Gastroesophageal sphincter (tissue), 4 donors: ENCODE results near the gene PSEN2. TPM values are rescaled to one million over a fixed set of nuclear protein-coding genes. Genes with fewer than 3 reads are reported as not detected.

Experiments used
- ATAC-seq: fragments of 150-250 bp; one replicate; pipeline ENCODE4 v1.9.1; 2016; ENCODE audit warnings: mild to moderate bottlenecking, moderate library complexity
- H3K27ac ChIP-seq, 4 donors: fragments of 200-600 bp; sonication (generic) in 3 of 4; 1 replicate in 3 of 4; 2 replicates in 1 of 4; pipeline ENCODE4 v1.5.1; 2016 to 2019
- H3K27me3 ChIP-seq: fragments of 200-600 bp; sonication (generic); one replicate; pipeline ENCODE4 v1.5.1; 2019
- H3K36me3 ChIP-seq, 2 donors: fragments of 200-600 bp; sonication (generic); one replicate each; pipeline ENCODE4 v1.5.1; 2019; ENCODE audit warnings: control low read depth in 1 of 2
- H3K4me1 ChIP-seq, 3 donors: fragments of 200-600 bp; sonication (generic); 1 replicate in 2 of 3; 2 replicates in 1 of 3; pipeline ENCODE4 v1.5.1; 2016 to 2019; ENCODE audit warnings: control low read depth in 2 of 3
- H3K4me3 ChIP-seq, 2 donors: fragments of 200-600 bp; sonication (generic); one replicate each; pipeline ENCODE4 v1.5.1; 2019; ENCODE audit warnings: mild to moderate bottlenecking in 1 of 2, moderate library complexity in 1 of 2
- H3K9me3 ChIP-seq, 3 donors: fragments of 200-600 bp; sonication (generic); one replicate each; pipeline ENCODE4 v1.5.1; 2017 to 2019; ENCODE audit warnings: control low read depth in 2 of 3
- EP300 ChIP-seq: sonication (generic); formaldehyde crosslinking; IDR thresholded peaks from one replicate; pipeline ENCODE4 v1.6.1; 2017; ENCODE audit warnings: antibody characterized with exemption, mild to moderate bottlenecking
- POLR2A ChIP-seq, 2 donors: fragments of 450-650 bp; IDR thresholded peaks; one replicate each; pipeline ENCODE4 v1.6.1; 2017; ENCODE audit warnings: antibody characterized with exemption in 2 of 2, mild to moderate bottlenecking in 2 of 2, moderate library complexity in 1 of 2
- POLR2AphosphoS5 ChIP-seq: sonication (generic); formaldehyde crosslinking; IDR thresholded peaks from one replicate; pipeline ENCODE4 v1.6.1; 2017; ENCODE audit warnings: antibody characterized with exemption
- WGBS, 2 donors: methylation state at CpG; one replicate each; pipeline ENCODE4 v1.1.5; 2018; ENCODE audit warnings: low coverage in 1 of 2; 5-methylcytosine and 5-hydroxymethylcytosine counted together
- total RNA-seq, 4 donors: library from RNA; depleted of rRNA; stranded (reverse); fragments of >200 nt; gene quantifications; one replicate each; pipeline ENCODE4 v1.1.0, GENCODE V29; 2016
- TF ChIP-seq, protein P1 (sequence below), 4 experiments: fragments of 200-600 bp in 2 of 4; fragments of 450-650 bp in 2 of 4; sonication (generic) in 1 of 4; IDR thresholded peaks; one replicate each; pipeline ENCODE4 v1.5.1; 2017 to 2019; ENCODE audit warnings: antibody characterized with exemption in 4 of 4, mild to moderate bottlenecking in 2 of 4, moderate library complexity in 2 of 4

Gene PSEN2
- total RNA-seq, 4 donors from 2014 or later, result 41.4 to 64.4 (median 42.5) TPM

GRCh38 chr1:226890331-226891108, 20.1 kb downstream of the PSEN2 start:
- Histone ChIP-seq H3K27ac (no peak overlapping the region), H3K27me3 (no peaks in the 10 kb centered on the region), H3K9me3 (no peaks in the 10 kb centered on the region), H3K36me3 (peaks cover 0 to 100% of the 10 kb centered on the region in 2 donors), H3K4me3 (no peak overlapping the region), H3K4me1 (peaks cover 0 to under 1% (median 0%) of the 10 kb centered on the region in 3 donors)
- 77 to 83% methylated on average over 4 to 13 of the region's 22 CpGs for WGBS, 2 donors
- TF ChIP-seq EP300 (no peak), POLR2A (IDR thresholded peaks at IDR 0.05) (no peak), POLR2AphosphoS5 (no peak)
- ATAC-seq, result no peak

- ATAC-seq, result no peak
- no peak overlapping the region for H3K4me3 ChIP-seq
- no peak for TF ChIP-seq EP300
- TF ChIP-seq, protein P1, sequence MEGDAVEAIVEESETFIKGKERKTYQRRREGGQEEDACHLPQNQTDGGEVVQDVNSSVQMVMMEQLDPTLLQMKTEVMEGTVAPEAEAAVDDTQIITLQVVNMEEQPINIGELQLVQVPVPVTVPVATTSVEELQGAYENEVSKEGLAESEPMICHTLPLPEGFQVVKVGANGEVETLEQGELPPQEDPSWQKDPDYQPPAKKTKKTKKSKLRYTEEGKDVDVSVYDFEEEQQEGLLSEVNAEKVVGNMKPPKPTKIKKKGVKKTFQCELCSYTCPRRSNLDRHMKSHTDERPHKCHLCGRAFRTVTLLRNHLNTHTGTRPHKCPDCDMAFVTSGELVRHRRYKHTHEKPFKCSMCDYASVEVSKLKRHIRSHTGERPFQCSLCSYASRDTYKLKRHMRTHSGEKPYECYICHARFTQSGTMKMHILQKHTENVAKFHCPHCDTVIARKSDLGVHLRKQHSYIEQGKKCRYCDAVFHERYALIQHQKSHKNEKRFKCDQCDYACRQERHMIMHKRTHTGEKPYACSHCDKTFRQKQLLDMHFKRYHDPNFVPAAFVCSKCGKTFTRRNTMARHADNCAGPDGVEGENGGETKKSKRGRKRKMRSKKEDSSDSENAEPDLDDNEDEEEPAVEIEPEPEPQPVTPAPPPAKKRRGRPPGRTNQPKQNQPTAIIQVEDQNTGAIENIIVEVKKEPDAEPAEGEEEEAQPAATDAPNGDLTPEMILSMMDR (IDR thresholded peaks at IDR 0.05), result no peak
- no peak for TF ChIP-seq POLR2A (IDR thresholded peaks at IDR 0.05)
- TF ChIP-seq POLR2AphosphoS5, result no peak
- H3K27me3 ChIP-seq, result no peaks in the 10 kb centered on the region
- H3K4me1 ChIP-seq, result no peaks in the 10 kb centered on the region
- H3K27ac ChIP-seq, result no peak overlapping the region
- H3K36me3 ChIP-seq, result peaks cover 0 to 100% of the 10 kb centered on the region in 2 donors
- no peaks in the 10 kb centered on the region for H3K9me3 ChIP-seq
- WGBS, 2 donors, result 80% methylated on average over 1 to 2 of the region's 11 CpGs
Measured at GRCh38 chr1:226891346-226891745, 20.9 kb downstream of the PSEN2 start.

- no peak overlapping the region for H3K27ac ChIP-seq
- H3K4me3 ChIP-seq, result no peak overlapping the region
- H3K36me3 ChIP-seq, result peaks cover 0 to 100% of the 10 kb centered on the region in 2 donors
- H3K27me3 ChIP-seq, result no peaks in the 10 kb centered on the region
- no peaks in the 10 kb centered on the region for H3K9me3 ChIP-seq
- ATAC-seq, result no peak
- H3K4me1 ChIP-seq, result no peaks in the 10 kb centered on the region
- 57 to 100% methylated on average over 4 of the region's 17 CpGs for WGBS, 2 donors
- TF ChIP-seq EP300, result no peak
- TF ChIP-seq POLR2A (IDR thresholded peaks at IDR 0.05), result no peak
- TF ChIP-seq, protein P1 (IDR thresholded peaks at IDR 0.05), result no peak
- TF ChIP-seq POLR2AphosphoS5, result no peak
Measured at GRCh38 chr1:226891846-226892523, 21.6 kb downstream of the PSEN2 start.

DNA sequence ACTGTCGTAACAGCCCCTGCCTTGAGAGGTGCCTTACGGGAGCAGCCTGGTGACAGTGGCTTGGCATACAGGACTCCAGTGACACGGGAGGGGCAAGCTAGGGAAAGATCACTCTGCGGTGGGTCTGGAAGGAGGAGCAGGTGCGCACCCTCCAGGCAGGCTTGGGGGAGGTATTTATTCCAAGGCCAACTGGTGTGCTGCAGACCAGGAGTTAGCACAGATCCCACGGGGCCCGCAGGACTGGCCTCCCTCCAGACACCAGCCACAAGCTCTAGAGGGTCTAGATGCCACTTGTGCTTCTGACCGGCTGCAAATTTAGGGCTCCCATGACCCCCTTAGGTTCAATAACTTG, 22.1 kb downstream of the PSEN2 start:
- H3K36me3 ChIP-seq, result peaks cover 0 to 100% of the 10 kb centered on the region in 2 donors
- TF ChIP-seq POLR2AphosphoS5 (no peak), POLR2A (IDR thresholded peaks at IDR 0.05) (no peak), EP300 (no peak)
- TF ChIP-seq, protein P1 (IDR thresholded peaks at IDR 0.05), result no peak
- H3K4me3 ChIP-seq, result no peak overlapping the region
- no peak for ATAC-seq
- H3K27me3 ChIP-seq, result no peaks in the 10 kb centered on the region
- no peaks in the 10 kb centered on the region for H3K9me3 ChIP-seq
- no peaks in the 10 kb centered on the region for H3K4me1 ChIP-seq
- WGBS, 2 donors, result 39 to 83% methylated on average over 1 to 4 of the region's 8 CpGs
- no peak overlapping the region for H3K27ac ChIP-seq

- H3K4me1 ChIP-seq, result no peaks in the 10 kb centered on the region
- H3K4me3 ChIP-seq, result no peak overlapping the region
- no peaks in the 10 kb centered on the region for H3K9me3 ChIP-seq
- H3K27ac ChIP-seq, result no peak overlapping the region
- H3K27me3 ChIP-seq, result no peaks in the 10 kb centered on the region
- no peak for ATAC-seq
- H3K36me3 ChIP-seq, result peaks cover 0 to 100% of the 10 kb centered on the region in 2 donors
- TF ChIP-seq, protein P1 (IDR thresholded peaks at IDR 0.05), result no peak
- no peak for TF ChIP-seq POLR2AphosphoS5
- no peak for TF ChIP-seq POLR2A (IDR thresholded peaks at IDR 0.05)
- no CpG with 5 or more reads among the region's 13 CpGs for WGBS, 2 donors
Measured at GRCh38 chr1:226893936-226894335, 23.5 kb downstream of the PSEN2 start.
